SK-N-SH treated with all-trans-retinoic acid at 6 μM for 48 hours (cell line): ENCODE data around the gene DNAJC10.
"Not testable (repeated sequence)": the region's sequence is repeated elsewhere in the genome, so short reads cannot be mapped to it uniquely, and the experiment has no call there.

ENCODE experiments used
- ATAC-seq: fragments of 200-7000 bp; cut with Tn5 transposase; 3 replicates; pipeline ENCODE4 v1.9.1; 2020; ENCODE audit warnings: mild to moderate bottlenecking, moderate library complexity
- BACH2 ChIP-seq: fragments of 250-450 bp; sonication (Bioruptor Pico); IDR thresholded peaks from 2 replicates; pipeline ENCODE4 v1.9.0; 2021; ENCODE audit warnings: mild to moderate bottlenecking, borderline replicate concordance
- CREB5 ChIP-seq: fragments of 250-450 bp; sonication (Bioruptor Pico); IDR thresholded peaks from 2 replicates; pipeline ENCODE4 v1.5.1; 2020; ENCODE audit warnings: low read depth, mild to moderate bottlenecking, moderate library complexity
- CSDC2 ChIP-seq: fragments of 250-450 bp; sonication (Bioruptor Pico); IDR thresholded peaks from 2 replicates; pipeline ENCODE4 v1.5.0; 2020; ENCODE audit warnings: mild to moderate bottlenecking, moderate library complexity
- CSRNP3 ChIP-seq: fragments of 250-450 bp; sonication (Bioruptor Pico); IDR thresholded peaks from 2 replicates; pipeline ENCODE4 v1.5.1; 2021; ENCODE audit warnings: mild to moderate bottlenecking, moderate library complexity
- ESRRG ChIP-seq: fragments of 250-450 bp; sonication (Bioruptor Pico); IDR thresholded peaks from 2 replicates; pipeline ENCODE4 v1.6.1; 2021; ENCODE audit warnings: mild to moderate bottlenecking
- GLIS3 ChIP-seq: fragments of 250-450 bp; sonication (Bioruptor Pico); IDR thresholded peaks from 2 replicates; pipeline ENCODE4 v1.5.0; 2020; ENCODE audit warnings: mild to moderate bottlenecking, moderate library complexity
- ISL1 ChIP-seq: fragments of 250-450 bp; sonication (Bioruptor Pico); IDR thresholded peaks from 2 replicates; pipeline ENCODE4 v2.1.2; 2022; ENCODE audit warnings: mild to moderate bottlenecking, moderate library complexity
- OSR1 ChIP-seq: fragments of 250-450 bp; sonication (Bioruptor Pico); IDR thresholded peaks from 2 replicates; pipeline ENCODE4 v1.8.0; 2022; ENCODE audit warnings: moderate library complexity, mild to moderate bottlenecking, inconsistent platforms
- PATZ1 ChIP-seq: fragments of 250-450 bp; sonication (Bioruptor Pico); IDR thresholded peaks from 2 replicates; pipeline ENCODE4 v1.8.0; 2020; ENCODE audit warnings: mild to moderate bottlenecking, moderate library complexity, borderline replicate concordance
- POU6F1 ChIP-seq: fragments of 250-450 bp; sonication (Bioruptor Pico); IDR thresholded peaks from 2 replicates; pipeline ENCODE4 v1.8.0; 2021; ENCODE audit warnings: low read depth, mild to moderate bottlenecking, moderate library complexity, borderline replicate concordance
- PPARA ChIP-seq: fragments of 250-450 bp; sonication (Bioruptor Pico); IDR thresholded peaks from 2 replicates; pipeline ENCODE4 v1.5.0; 2020; ENCODE audit warnings: mild to moderate bottlenecking, borderline replicate concordance
- SNAI2 ChIP-seq: fragments of 250-450 bp; sonication (Bioruptor Pico); IDR thresholded peaks from 2 replicates; pipeline ENCODE4 v1.5.0; 2020; ENCODE audit warnings: mild to moderate bottlenecking, moderate library complexity
- TCF4 ChIP-seq: fragments of 250-450 bp; sonication (Bioruptor Pico); IDR thresholded peaks from 2 replicates; pipeline ENCODE4 v1.8.0; 2021; ENCODE audit warnings: mild to moderate bottlenecking, moderate library complexity, borderline replicate concordance
- TOX ChIP-seq: fragments of 250-450 bp; sonication (Bioruptor Pico); IDR thresholded peaks from 2 replicates; pipeline ENCODE4 v1.8.0; 2021; ENCODE audit warnings: mild to moderate bottlenecking, moderate library complexity, borderline replicate concordance
- TSHZ2 ChIP-seq: fragments of 250-450 bp; sonication (Bioruptor Pico); IDR thresholded peaks from 2 replicates; pipeline ENCODE4 v1.5.0; 2020; ENCODE audit warnings: mild to moderate bottlenecking, moderate library complexity
- ZC3H10 ChIP-seq: fragments of 250-450 bp; sonication (Bioruptor Pico); IDR thresholded peaks from 2 replicates; pipeline ENCODE4 v1.5.1; 2021; ENCODE audit warnings: mild to moderate bottlenecking, moderate library complexity
- ZFP3 ChIP-seq: fragments of 250-450 bp; sonication (Bioruptor Pico); IDR thresholded peaks from 2 replicates; pipeline ENCODE4 v1.5.0; 2020; ENCODE audit warnings: mild to moderate bottlenecking, moderate library complexity
- ZFP30 ChIP-seq: fragments of 450-650 bp; formaldehyde crosslinking; IDR thresholded peaks from 2 replicates; pipeline ENCODE4 v1.5.0; 2022; ENCODE audit warnings: mild to moderate bottlenecking, moderate library complexity
- ZNF70 ChIP-seq: fragments of 450-650 bp; formaldehyde crosslinking; IDR thresholded peaks from 2 replicates; pipeline ENCODE4 v1.5.0; 2020; ENCODE audit warnings: mild to moderate bottlenecking, moderate library complexity
- ZNF8 ChIP-seq: fragments of 450-650 bp; formaldehyde crosslinking; IDR thresholded peaks from 2 replicates; pipeline ENCODE4 v1.5.0; 2020; ENCODE audit warnings: mild to moderate bottlenecking, moderate library complexity

The DNAJC10 gene

GRCh38 chr2:182733572-182733971 lies 17.5 kb downstream of the DNAJC10 start:
- TF ChIP-seq OSR1 (no peak), POU6F1 (CRISPR knock-in tag) (no peak), ZNF70 (no peak), BACH2 (CRISPR knock-in tag) (no peak), CSRNP3 (CRISPR knock-in tag) (no peak), PATZ1 (CRISPR knock-in tag) (no peak), PPARA (CRISPR knock-in tag) (no peak), ZFP30 (CRISPR knock-in tag) (no peak), TSHZ2 (no peak), TCF4 (CRISPR knock-in tag) (no peak)
- no peak for ATAC-seq

GRCh38 chr2:182736856-182737255 lies 20.8 kb downstream of the DNAJC10 start:
- not testable (repeated sequence) for ATAC-seq

- no peak for ATAC-seq
- TF ChIP-seq CSRNP3 (CRISPR knock-in tag) (no peak), ZFP30 (CRISPR knock-in tag) (no peak), GLIS3 (CRISPR knock-in tag) (no peak), ISL1 (CRISPR knock-in tag) (no peak), TOX (CRISPR knock-in tag) (no peak), ESRRG (CRISPR knock-in tag) (no peak), SNAI2 (CRISPR knock-in tag) (no peak), BACH2 (CRISPR knock-in tag) (no peak), ZNF70 (no peak), OSR1 (no peak), PPARA (CRISPR knock-in tag) (no peak)
Observed at GRCh38 chr2:182740701-182741100, 24.6 kb downstream of the DNAJC10 start.

GRCh38 chr2:182741620-182742019 lies 25.6 kb downstream of the DNAJC10 start:
- no peak for TF ChIP-seq ZC3H10 (CRISPR knock-in tag)
- no peak for TF ChIP-seq GLIS3 (CRISPR knock-in tag)
- TF ChIP-seq, all 23 proteins: peak for 0
- ATAC-seq: no peak

- ATAC-seq: no peak
- TF ChIP-seq ZNF8 (CRISPR knock-in tag): no peak
- TF ChIP-seq CREB5 (CRISPR knock-in tag): no peak
- no peak for TF ChIP-seq TCF4 (CRISPR knock-in tag)
- TF ChIP-seq ZNF70: no peak
- TF ChIP-seq BACH2 (CRISPR knock-in tag): no peak
- no peak for TF ChIP-seq ZFP30 (CRISPR knock-in tag)
- no peak for TF ChIP-seq ZFP3
- no peak for TF ChIP-seq TSHZ2
- no peak for TF ChIP-seq OSR1
- TF ChIP-seq ISL1 (CRISPR knock-in tag): no peak
- no peak for TF ChIP-seq CSDC2 (CRISPR knock-in tag)
Observed at GRCh38 chr2:182744490-182744889, 28.4 kb downstream of the DNAJC10 start.
